ENCODE data around the gene ENPP6. TPM values are rescaled to one million over a fixed set of nuclear protein-coding genes. Genes with fewer than 3 reads are reported as not detected.
"Not testable (repeated sequence)": the region's sequence is repeated elsewhere in the genome, so short reads cannot be mapped to it uniquely, and the experiment has no call there.

ENPP6 gene
- total RNA-seq, 1 donor from 2014 or later, result 2.5 TPM

GRCh38 chr4:184066584-184067300, 150.9 kb downstream of the ENPP6 start:
- DNase-seq (ENCODE audit: low spot score), result no peak
- Mint-ChIP-seq H3K36me3 (ENCODE audit: low read depth) (no peaks in the 10 kb centered on the region), H3K9me3 (no peaks in the 10 kb centered on the region), H3K4me1 (ENCODE audit: low read depth) (no peaks in the 10 kb centered on the region), H3K27me3 (ENCODE audit: insufficient read depth) (peaks cover 7% of the 10 kb centered on the region), H3K27ac (no peak overlapping the region), H3K4me3 (no peak overlapping the region)
- intact Hi-C loops (cut with micrococcal nuclease), result no loop called here

GRCh38 chr4:184064877-184065276, 152.8 kb downstream of the ENPP6 start:
- H3K4me3 Mint-ChIP-seq, result no peak overlapping the region
- no peak overlapping the region for H3K27ac Mint-ChIP-seq
- H3K27me3 Mint-ChIP-seq (ENCODE audit: insufficient read depth), result peaks cover 7% of the 10 kb centered on the region
- no peaks in the 10 kb centered on the region for H3K4me1 Mint-ChIP-seq (ENCODE audit: low read depth)
- no peak for DNase-seq (ENCODE audit: low spot score)
- intact Hi-C loops (cut with micrococcal nuclease), result no loop called here
- H3K9me3 Mint-ChIP-seq, result no peaks in the 10 kb centered on the region
- H3K36me3 Mint-ChIP-seq (ENCODE audit: low read depth), result no peaks in the 10 kb centered on the region

- Mint-ChIP-seq H3K27me3 (ENCODE audit: insufficient read depth) (peaks cover 7% of the 10 kb centered on the region), H3K27ac (no peak overlapping the region), H3K9me3 (no peaks in the 10 kb centered on the region), H3K4me3 (no peak overlapping the region), H3K36me3 (ENCODE audit: low read depth) (no peaks in the 10 kb centered on the region), H3K4me1 (ENCODE audit: low read depth) (no peaks in the 10 kb centered on the region)
- intact Hi-C loops (cut with micrococcal nuclease), result no loop called here
- no peak for DNase-seq (ENCODE audit: low spot score)
Measured at GRCh38 chr4:184062769-184063168, 154.9 kb downstream of the ENPP6 start.

- Mint-ChIP-seq H3K36me3 (ENCODE audit: low read depth) (no peaks in the 10 kb centered on the region), H3K27me3 (ENCODE audit: insufficient read depth) (peaks cover 5% of the 10 kb centered on the region), H3K4me1 (ENCODE audit: low read depth) (no peaks in the 10 kb centered on the region), H3K27ac (no peak overlapping the region), H3K9me3 (no peaks in the 10 kb centered on the region), H3K4me3 (no peak overlapping the region)
- DNase-seq (ENCODE audit: low spot score), result no peak
- intact Hi-C loops (cut with micrococcal nuclease), result no loop called here
Measured at GRCh38 chr4:184061582-184061981, 156.1 kb downstream of the ENPP6 start.

GRCh38 chr4:184059099-184059498, 158.6 kb downstream of the ENPP6 start:
- H3K36me3 Mint-ChIP-seq (ENCODE audit: low read depth), result no peaks in the 10 kb centered on the region
- H3K27ac Mint-ChIP-seq, result no peak overlapping the region
- H3K27me3 Mint-ChIP-seq (ENCODE audit: insufficient read depth), result peaks cover under 1% of the 10 kb centered on the region
- no peak overlapping the region for H3K4me3 Mint-ChIP-seq
- intact Hi-C loops (cut with micrococcal nuclease), result no loop called here
- no peaks in the 10 kb centered on the region for H3K9me3 Mint-ChIP-seq
- H3K4me1 Mint-ChIP-seq (ENCODE audit: low read depth), result no peaks in the 10 kb centered on the region
- no peak for DNase-seq (ENCODE audit: low spot score)

GRCh38 chr4:184058026-184058425, 159.6 kb downstream of the ENPP6 start:
- no peaks in the 10 kb centered on the region for H3K4me1 Mint-ChIP-seq (ENCODE audit: low read depth)
- H3K36me3 Mint-ChIP-seq (ENCODE audit: low read depth), result no peaks in the 10 kb centered on the region
- no peak overlapping the region for H3K27ac Mint-ChIP-seq
- H3K27me3 Mint-ChIP-seq (ENCODE audit: insufficient read depth), result no peaks in the 10 kb centered on the region
- DNase-seq (ENCODE audit: low spot score), result no peak
- no peaks in the 10 kb centered on the region for H3K9me3 Mint-ChIP-seq
- intact Hi-C loops (cut with micrococcal nuclease), result no loop called here
- no peak overlapping the region for H3K4me3 Mint-ChIP-seq

GRCh38 chr4:184056877-184057276, 160.8 kb downstream of the ENPP6 start:
- Mint-ChIP-seq H3K27me3 (ENCODE audit: insufficient read depth) (no peaks in the 10 kb centered on the region), H3K36me3 (ENCODE audit: low read depth) (no peaks in the 10 kb centered on the region), H3K9me3 (no peaks in the 10 kb centered on the region), H3K27ac (no peak overlapping the region), H3K4me1 (ENCODE audit: low read depth) (no peaks in the 10 kb centered on the region), H3K4me3 (no peak overlapping the region)
- intact Hi-C loops (cut with micrococcal nuclease), result no loop called here
- no peak for DNase-seq (ENCODE audit: low spot score)

- Mint-ChIP-seq H3K4me1 (ENCODE audit: low read depth) (no peaks in the 10 kb centered on the region), H3K4me3 (no peak overlapping the region), H3K36me3 (ENCODE audit: low read depth) (no peaks in the 10 kb centered on the region), H3K27me3 (ENCODE audit: insufficient read depth) (no peaks in the 10 kb centered on the region), H3K9me3 (no peaks in the 10 kb centered on the region), H3K27ac (no peak overlapping the region)
- intact Hi-C loops (cut with micrococcal nuclease), result no loop called here
- no peak for DNase-seq (ENCODE audit: low spot score)
Measured at GRCh38 chr4:184053434-184053833, 164.2 kb downstream of the ENPP6 start.

GRCh38 chr4:184052616-184053015, 165.1 kb downstream of the ENPP6 start:
- H3K27ac Mint-ChIP-seq, result no peak overlapping the region
- H3K4me3 Mint-ChIP-seq, result no peak overlapping the region
- H3K4me1 Mint-ChIP-seq (ENCODE audit: low read depth), result no peaks in the 10 kb centered on the region
- no peaks in the 10 kb centered on the region for H3K36me3 Mint-ChIP-seq (ENCODE audit: low read depth)
- no peaks in the 10 kb centered on the region for H3K27me3 Mint-ChIP-seq (ENCODE audit: insufficient read depth)
- intact Hi-C loops (cut with micrococcal nuclease), result no loop called here
- DNase-seq (ENCODE audit: low spot score), result no peak
- peaks cover 4% of the 10 kb centered on the region for H3K9me3 Mint-ChIP-seq

- peaks cover 16% of the 10 kb centered on the region for H3K9me3 Mint-ChIP-seq
- DNase-seq (ENCODE audit: low spot score); intact Hi-C loops (cut with micrococcal nuclease); H3K27me3 Mint-ChIP-seq (ENCODE audit: insufficient read depth); H3K4me1 Mint-ChIP-seq (ENCODE audit: low read depth); H3K27ac Mint-ChIP-seq; H3K36me3 Mint-ChIP-seq (ENCODE audit: low read depth); H3K4me3 Mint-ChIP-seq: not testable (repeated sequence)
Measured at GRCh38 chr4:184051262-184051661, 166.4 kb downstream of the ENPP6 start.

GRCh38 chr4:184046148-184046547, 171.5 kb downstream of the ENPP6 start:
- intact Hi-C loops (cut with micrococcal nuclease), result no loop called here
- Mint-ChIP-seq H3K4me1 (ENCODE audit: low read depth) (no peaks in the 10 kb centered on the region), H3K27ac (no peak overlapping the region), H3K9me3 (peaks cover 25% of the 10 kb centered on the region), H3K4me3 (no peak overlapping the region), H3K36me3 (ENCODE audit: low read depth) (no peaks in the 10 kb centered on the region), H3K27me3 (ENCODE audit: insufficient read depth) (peaks cover 10% of the 10 kb centered on the region)
- DNase-seq (ENCODE audit: low spot score), result no peak

GRCh38 chr4:184041156-184041555, 176.5 kb downstream of the ENPP6 start:
- no peaks in the 10 kb centered on the region for H3K36me3 Mint-ChIP-seq (ENCODE audit: low read depth)
- H3K27ac Mint-ChIP-seq, result no peak overlapping the region
- intact Hi-C loops (cut with micrococcal nuclease), result no loop called here
- H3K9me3 Mint-ChIP-seq, result peaks cover 8% of the 10 kb centered on the region
- peaks cover 42% of the 10 kb centered on the region for H3K27me3 Mint-ChIP-seq (ENCODE audit: insufficient read depth)
- H3K4me1 Mint-ChIP-seq (ENCODE audit: low read depth), result peaks cover 15% of the 10 kb centered on the region
- no peak for DNase-seq (ENCODE audit: low spot score)
- H3K4me3 Mint-ChIP-seq, result no peak overlapping the region

- Mint-ChIP-seq H3K9me3 (no peaks in the 10 kb centered on the region), H3K4me3 (peak overlapping the region; percentile 49), H3K27me3 (ENCODE audit: insufficient read depth) (peaks cover 39% of the 10 kb centered on the region), H3K4me1 (ENCODE audit: low read depth) (peaks cover 15% of the 10 kb centered on the region), H3K36me3 (ENCODE audit: low read depth) (no peaks in the 10 kb centered on the region), H3K27ac (no peak overlapping the region)
- intact Hi-C loops (cut with micrococcal nuclease), result no loop called here
- DNase-seq (ENCODE audit: low spot score), result no peak
Measured at GRCh38 chr4:184039963-184040383, 177.7 kb downstream of the ENPP6 start.
